Measurements from ENCODE around the gene TMC6. TPM values are rescaled to one million over a fixed set of nuclear protein-coding genes. Genes with fewer than 3 reads are reported as not detected.

TMC6 gene
- total RNA-seq, 1 donor from 2014 or later, result 6.9 TPM

DNA sequence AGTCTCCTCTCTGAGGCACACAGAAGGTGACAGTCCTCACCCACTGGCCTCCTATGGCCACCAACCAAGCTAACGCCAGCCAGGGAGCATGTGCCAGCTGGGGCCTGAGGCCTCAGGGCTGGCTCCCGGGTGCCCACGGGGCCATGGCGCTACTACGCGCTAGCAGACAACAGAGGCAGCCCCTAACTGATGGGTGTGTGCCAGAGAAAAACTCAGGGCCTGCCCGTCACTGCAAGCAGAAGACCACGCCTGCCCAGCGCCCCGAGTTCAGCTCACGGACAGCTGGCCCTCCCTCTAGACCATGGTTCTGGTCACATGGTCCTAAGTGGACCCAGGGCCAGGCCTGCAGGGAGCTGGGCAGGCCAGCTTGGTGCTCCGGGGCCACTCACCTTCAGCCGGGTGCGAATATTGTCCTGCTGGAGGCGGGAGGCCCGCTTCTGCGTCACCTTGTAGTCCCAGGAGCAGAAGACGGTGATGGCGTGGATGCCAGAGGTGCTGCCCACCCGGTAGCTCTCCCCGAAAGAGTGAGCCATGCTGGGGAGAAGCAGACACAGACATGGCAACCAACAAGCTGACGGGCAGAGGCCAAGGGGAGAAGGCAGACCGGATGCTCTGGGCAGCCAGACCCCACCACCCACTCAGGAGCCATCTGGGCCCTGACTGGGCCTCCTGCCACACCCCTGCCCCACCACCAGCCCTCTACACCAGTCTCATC, 6.2 kb downstream of the TMC6 start:
- Histone ChIP-seq H3K4me2 (no peak overlapping the region), H3K27ac (no peak overlapping the region), H3K4me3 (no peak overlapping the region), H3K9ac (no peak overlapping the region), H3K4me1 (peaks cover 13% of the 10 kb centered on the region), H2AFZ (replicated peaks) (no peak overlapping the region), H3K27me3 (peaks cover 3% of the 10 kb centered on the region), H3K36me3 (no peaks in the 10 kb centered on the region), H4K20me1 (ENCODE audit: low read depth) (peaks cover 5% of the 10 kb centered on the region), H3K79me2 (ENCODE audit: low read depth) (no peaks in the 10 kb centered on the region), H3K9me3 (ENCODE audit: low read depth) (no peaks in the 10 kb centered on the region), H3F3A (ENCODE audit: low read depth) (no peaks in the 10 kb centered on the region)
- Mint-ChIP-seq H3K4me1 (peaks cover 4% of the 10 kb centered on the region), H3K27me3 (ENCODE audit: insufficient read depth, low read depth) (no peaks in the 10 kb centered on the region), H3K36me3 (peaks cover 3% of the 10 kb centered on the region), H3K9me3 (no peaks in the 10 kb centered on the region), H3K27ac (no peak overlapping the region), H3K4me3 (no peak overlapping the region)
- no peak for DNase-seq (ENCODE audit: low spot score)
- TF ChIP-seq, protein P1, sequence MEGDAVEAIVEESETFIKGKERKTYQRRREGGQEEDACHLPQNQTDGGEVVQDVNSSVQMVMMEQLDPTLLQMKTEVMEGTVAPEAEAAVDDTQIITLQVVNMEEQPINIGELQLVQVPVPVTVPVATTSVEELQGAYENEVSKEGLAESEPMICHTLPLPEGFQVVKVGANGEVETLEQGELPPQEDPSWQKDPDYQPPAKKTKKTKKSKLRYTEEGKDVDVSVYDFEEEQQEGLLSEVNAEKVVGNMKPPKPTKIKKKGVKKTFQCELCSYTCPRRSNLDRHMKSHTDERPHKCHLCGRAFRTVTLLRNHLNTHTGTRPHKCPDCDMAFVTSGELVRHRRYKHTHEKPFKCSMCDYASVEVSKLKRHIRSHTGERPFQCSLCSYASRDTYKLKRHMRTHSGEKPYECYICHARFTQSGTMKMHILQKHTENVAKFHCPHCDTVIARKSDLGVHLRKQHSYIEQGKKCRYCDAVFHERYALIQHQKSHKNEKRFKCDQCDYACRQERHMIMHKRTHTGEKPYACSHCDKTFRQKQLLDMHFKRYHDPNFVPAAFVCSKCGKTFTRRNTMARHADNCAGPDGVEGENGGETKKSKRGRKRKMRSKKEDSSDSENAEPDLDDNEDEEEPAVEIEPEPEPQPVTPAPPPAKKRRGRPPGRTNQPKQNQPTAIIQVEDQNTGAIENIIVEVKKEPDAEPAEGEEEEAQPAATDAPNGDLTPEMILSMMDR (IDR thresholded peaks at IDR 0.05), result no peak
- TF ChIP-seq EZH2phosphoT487 (IDR thresholded peaks at IDR 0.05), result no peak
- no peak for TF ChIP-seq EZH2 (IDR thresholded peaks at IDR 0.05)

DNA sequence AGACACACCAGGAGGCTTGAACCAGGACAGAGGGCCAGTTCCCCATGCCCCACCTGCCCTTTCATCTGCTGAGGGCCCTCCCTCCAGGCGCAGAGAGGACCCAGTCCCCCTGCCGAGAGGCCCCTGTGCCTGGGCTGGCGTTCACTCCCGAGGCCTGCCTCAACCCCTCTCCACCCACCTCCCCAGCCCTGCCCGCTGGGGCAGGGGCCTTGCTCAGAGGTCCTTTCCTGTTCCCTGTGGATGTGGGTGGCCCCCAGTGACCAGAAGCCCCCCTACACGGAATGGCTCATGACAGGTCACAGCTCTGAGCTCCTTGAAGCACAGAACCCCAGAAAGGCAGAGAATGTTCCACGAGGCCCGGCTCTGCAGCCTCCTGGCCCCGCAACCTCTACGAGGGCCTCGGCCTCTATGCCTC, 6.7 kb downstream of the TMC6 start:
- H3K36me3 Mint-ChIP-seq, result peaks cover 3% of the 10 kb centered on the region
- peaks cover 8% of the 10 kb centered on the region for H3K4me1 ChIP-seq
- H3K9me3 Mint-ChIP-seq, result no peaks in the 10 kb centered on the region
- no peaks in the 10 kb centered on the region for H3K9me3 ChIP-seq (ENCODE audit: low read depth)
- DNase-seq (ENCODE audit: low spot score), result no peak
- H3F3A ChIP-seq (ENCODE audit: low read depth), result no peaks in the 10 kb centered on the region
- no peaks in the 10 kb centered on the region for H3K27me3 Mint-ChIP-seq (ENCODE audit: insufficient read depth, low read depth)
- H3K36me3 ChIP-seq, result no peaks in the 10 kb centered on the region
- no peak overlapping the region for H3K27ac ChIP-seq
- no peak overlapping the region for H3K4me3 Mint-ChIP-seq
- H3K4me1 Mint-ChIP-seq, result no peaks in the 10 kb centered on the region
- H3K27me3 ChIP-seq, result no peaks in the 10 kb centered on the region
- no peak overlapping the region for H3K4me2 ChIP-seq
- no peak overlapping the region for H3K9ac ChIP-seq
- H3K27ac Mint-ChIP-seq, result no peak overlapping the region
- no peaks in the 10 kb centered on the region for H3K79me2 ChIP-seq (ENCODE audit: low read depth)
- peaks cover 5% of the 10 kb centered on the region for H4K20me1 ChIP-seq (ENCODE audit: low read depth)
- no peak overlapping the region for H3K4me3 ChIP-seq
- TF ChIP-seq EZH2 (IDR thresholded peaks at IDR 0.05) (no peak), EZH2phosphoT487 (IDR thresholded peaks at IDR 0.05) (no peak)
- TF ChIP-seq, protein P1 (IDR thresholded peaks at IDR 0.05), result no peak
- no peak overlapping the region for H2AFZ ChIP-seq (replicated peaks)

DNA sequence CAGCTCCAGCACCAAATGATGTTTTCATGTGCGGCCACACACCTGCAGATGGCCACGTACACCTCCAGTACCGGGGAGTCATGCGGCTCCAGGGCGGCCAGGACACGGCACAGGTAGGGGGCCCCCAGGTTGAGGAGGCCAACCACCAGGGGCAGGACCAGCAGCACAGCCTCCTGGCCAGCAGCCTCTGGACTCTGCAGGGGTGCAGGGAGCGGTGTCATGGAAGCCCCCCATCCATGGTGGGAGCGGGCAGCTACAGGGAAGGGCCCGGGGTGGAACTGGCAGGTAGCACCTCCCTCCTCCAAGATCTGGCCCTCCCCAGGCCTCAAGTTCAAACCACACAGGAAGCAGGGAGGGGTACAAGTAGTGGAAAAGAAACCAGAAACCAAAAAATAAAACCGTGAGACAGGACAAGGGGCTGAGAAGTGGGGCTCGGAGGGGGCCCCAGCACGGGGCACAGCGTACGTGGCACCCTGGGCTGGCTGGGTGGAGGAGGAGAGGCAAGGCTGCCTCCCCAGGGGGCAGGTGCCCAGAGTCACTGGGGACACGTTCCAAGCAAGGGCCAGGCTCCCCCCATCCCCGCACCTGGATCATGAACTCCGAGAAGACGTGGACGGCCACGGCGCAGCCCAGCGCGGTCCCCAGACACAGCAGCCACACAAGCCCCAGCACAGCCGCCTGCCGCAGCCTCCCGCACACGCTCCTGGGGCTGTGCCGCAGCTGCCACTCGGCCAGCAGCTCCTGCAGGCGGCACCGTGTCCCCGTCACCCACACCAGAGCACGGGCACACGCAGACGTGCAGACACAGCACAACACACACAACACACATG, 7.4 kb downstream of the TMC6 start:
- no peaks in the 10 kb centered on the region for H3K36me3 ChIP-seq
- no peaks in the 10 kb centered on the region for H3F3A ChIP-seq (ENCODE audit: low read depth)
- peaks cover 2% of the 10 kb centered on the region for H4K20me1 ChIP-seq (ENCODE audit: low read depth)
- TF ChIP-seq, protein P1 (IDR thresholded peaks at IDR 0.05), result no peak
- no peaks in the 10 kb centered on the region for H3K27me3 ChIP-seq
- Mint-ChIP-seq H3K4me1 (no peaks in the 10 kb centered on the region), H3K27me3 (ENCODE audit: insufficient read depth, low read depth) (no peaks in the 10 kb centered on the region), H3K36me3 (peaks cover 3% of the 10 kb centered on the region), H3K9me3 (no peaks in the 10 kb centered on the region), H3K4me3 (no peak overlapping the region), H3K27ac (no peak overlapping the region)
- no peak overlapping the region for H3K4me2 ChIP-seq
- no peak overlapping the region for H3K27ac ChIP-seq
- no peak overlapping the region for H2AFZ ChIP-seq (replicated peaks)
- no peaks in the 10 kb centered on the region for H3K9me3 ChIP-seq (ENCODE audit: low read depth)
- H3K9ac ChIP-seq, result no peak overlapping the region
- H3K4me3 ChIP-seq, result no peak overlapping the region
- DNase-seq (ENCODE audit: low spot score), result no peak
- H3K79me2 ChIP-seq (ENCODE audit: low read depth), result no peaks in the 10 kb centered on the region
- H3K4me1 ChIP-seq, result peaks cover 4% of the 10 kb centered on the region

Measured in neural progenitor cell (in vitro differentiated cells).